ENCODE data around the gene LRSAM1.

- TF ChIP-seq CTCF (IDR thresholded peaks at IDR 0.05) (no peak), POLR2A (IDR thresholded peaks at IDR 0.05) (no peak)
These were observed 5.2 kb upstream of the LRSAM1 start for GRCh38 chr9:127445851-127446712.

All from testis (tissue), 2 donors.